HG02840 (cell line): Measurements from ENCODE around the gene CLIP2.
"Not testable (repeated sequence)": the region's sequence is repeated elsewhere in the genome, so short reads cannot be mapped to it uniquely, and the experiment has no call there.

ENCODE experiments used
- ATAC-seq: cut with Tn5 transposase; IDR thresholded peaks from one replicate; pipeline ENCODE4 v1.9.1; 2021; ENCODE audit warnings: mild to moderate bottlenecking, moderate library complexity, moderate number of reproducible peaks; ENCODE audit not compliant: unreplicated experiment, low FRiP score

The CLIP2 gene

GRCh38 chr7:74325210-74325565, 36.0 kb downstream of the CLIP2 start:
- no peak for ATAC-seq

- ATAC-seq = no peak
Measured at GRCh38 chr7:74329225-74329624, 40.0 kb downstream of the CLIP2 start.

- ATAC-seq = no peak
Measured at GRCh38 chr7:74332373-74333176, 43.4 kb downstream of the CLIP2 start.

- no peak for ATAC-seq
Measured at GRCh38 chr7:74334030-74334429, 44.8 kb downstream of the CLIP2 start.

GRCh38 chr7:74337926-74338325, 48.7 kb downstream of the CLIP2 start:
- no peak for ATAC-seq

- no peak for ATAC-seq
Measured at GRCh38 chr7:74338366-74339108, 49.3 kb downstream of the CLIP2 start.

- ATAC-seq = not testable (repeated sequence)
Measured at GRCh38 chr7:74339648-74340047, 50.4 kb downstream of the CLIP2 start.

GRCh38 chr7:74343281-74344131, 54.3 kb downstream of the CLIP2 start:
- ATAC-seq = no peak

GRCh38 chr7:74344132-74344496, 54.9 kb downstream of the CLIP2 start:
- no peak for ATAC-seq

- ATAC-seq = no peak
Measured at GRCh38 chr7:74344786-74345185, 55.6 kb downstream of the CLIP2 start.

- no peak for ATAC-seq
Measured at GRCh38 chr7:74345970-74346369, 56.8 kb downstream of the CLIP2 start.

- no peak for ATAC-seq
Measured at GRCh38 chr7:74349621-74350020, 60.4 kb downstream of the CLIP2 start.

GRCh38 chr7:74350751-74351150, 61.5 kb downstream of the CLIP2 start:
- ATAC-seq = no peak

- no peak for ATAC-seq
Measured at GRCh38 chr7:74351836-74352235, 62.6 kb downstream of the CLIP2 start.

- not testable (repeated sequence) for ATAC-seq
Measured at GRCh38 chr7:74352551-74353138, 63.4 kb downstream of the CLIP2 start.

- ATAC-seq = no peak
Measured at GRCh38 chr7:74354009-74354408, 64.8 kb downstream of the CLIP2 start.

- no peak for ATAC-seq
Measured at GRCh38 chr7:74355091-74355490, 65.9 kb downstream of the CLIP2 start.

- no peak for ATAC-seq
Measured at GRCh38 chr7:74356589-74357315, 67.5 kb downstream of the CLIP2 start.

- no peak for ATAC-seq
Measured at GRCh38 chr7:74360008-74360407, 70.8 kb downstream of the CLIP2 start.

- no peak for ATAC-seq
Measured at GRCh38 chr7:74362266-74362665, 73.1 kb downstream of the CLIP2 start.
